OCI-LY1 (cell line): ENCODE results near the gene CAMTA2.

Experiments
- H2AFZ ChIP-seq: fragments of 200-600 bp; sonication (generic), shearing (Covaris generic); 2 replicates; pipeline ENCODE4 v1.6.0; 2014; ENCODE audit warnings: antibody characterized with exemption, mild to moderate bottlenecking, low read length
- H3F3A ChIP-seq: fragments of 200-600 bp; sonication (generic), shearing (Covaris generic); 2 replicates; pipeline ENCODE4 v1.6.0; 2014; ENCODE audit warnings: mild to moderate bottlenecking, antibody characterized with exemption, low read length, moderate library complexity; ENCODE audit not compliant: insufficient read depth
- H3K27ac ChIP-seq: fragments of 200-600 bp; sonication (generic); 2 replicates; pipeline ENCODE4 v1.5.1; 2014; ENCODE audit warnings: low read length, mixed run types, mild to moderate bottlenecking, low read depth; ENCODE audit not compliant: poor library complexity, severe bottlenecking
- H3K27me3 ChIP-seq: fragments of 200-600 bp; sonication (generic); 2 replicates; pipeline ENCODE4 v1.6.0; 2014; ENCODE audit warnings: antibody characterized with exemption, mild to moderate bottlenecking, low read length, moderate library complexity; ENCODE audit not compliant: insufficient read depth
- H3K36me3 ChIP-seq: fragments of 200-600 bp; sonication (generic); 2 replicates; pipeline ENCODE4 v1.6.1; 2014; ENCODE audit warnings: mild to moderate bottlenecking, antibody characterized with exemption, low read length, moderate library complexity, mixed read lengths; ENCODE audit not compliant: insufficient read depth
- H3K4me1 ChIP-seq: fragments of 200-600 bp; sonication (generic); 2 replicates; pipeline ENCODE4 v1.5.1; 2014; ENCODE audit warnings: mild to moderate bottlenecking, low read length, moderate library complexity; ENCODE audit not compliant: insufficient read depth, severe bottlenecking
- H3K4me2 ChIP-seq: fragments of 200-600 bp; sonication (generic), shearing (Covaris generic); 2 replicates; pipeline ENCODE4 v1.6.1; 2014; ENCODE audit warnings: low read length
- H3K4me3 ChIP-seq: fragments of 200-600 bp; sonication (generic); 2 replicates; pipeline ENCODE4 v1.5.1; 2014; ENCODE audit warnings: low read length, low read depth, mild to moderate bottlenecking, mixed read lengths; ENCODE audit not compliant: poor library complexity, severe bottlenecking
- H3K79me2 ChIP-seq: fragments of 200-600 bp; shearing (Covaris generic); 2 replicates; pipeline ENCODE4 v1.6.1; 2016; ENCODE audit warnings: mixed run types, low read length, mixed read lengths; ENCODE audit not compliant: insufficient read depth
- H3K9ac ChIP-seq: fragments of 200-600 bp; sonication (generic), shearing (Covaris generic); 2 replicates; pipeline ENCODE4 v1.6.1; 2014; ENCODE audit warnings: mild to moderate bottlenecking, low read length, mixed read lengths
- H3K9me2 ChIP-seq: fragments of 200-600 bp; sonication (generic), shearing (Covaris generic); 2 replicates; pipeline ENCODE4 v1.6.1; 2014; ENCODE audit warnings: low read depth, mild to moderate bottlenecking, low read length, mixed read lengths
- H3K9me3 ChIP-seq: fragments of 200-600 bp; shearing (Covaris generic); 2 replicates; pipeline ENCODE4 v1.6.1; 2014; ENCODE audit warnings: low read length, mixed read lengths
- H4K20me1 ChIP-seq: fragments of 200-600 bp; sonication (generic), shearing (Covaris generic); 2 replicates; pipeline ENCODE4 v1.6.0; 2016; ENCODE audit warnings: mild to moderate bottlenecking, low read length; ENCODE audit not compliant: insufficient read depth
- CTCF ChIP-seq: fragments of 200-600 bp; sonication (generic), shearing (Covaris generic); IDR thresholded peaks from 2 replicates; pipeline ENCODE4 v1.5.1; 2017; ENCODE audit warnings: mild to moderate bottlenecking, antibody characterized with exemption, low read length, moderate library complexity, mixed read lengths
- EZH2 ChIP-seq: fragments of 200-600 bp; sonication (generic), shearing (Covaris generic); IDR thresholded peaks from 2 replicates; pipeline ENCODE4 v1.8.0; 2017; ENCODE audit warnings: borderline replicate concordance, mixed run types, mild to moderate bottlenecking, antibody characterized with exemption, low read length, moderate library complexity, mixed read lengths

CAMTA2 gene

GRCh38 chr17:4938069-4938491, 49.4 kb downstream of the CAMTA2 start:
- Histone ChIP-seq H3K9ac (peak overlapping the region; percentile 98; the same call in 1 of the 2 replicates), H3F3A (no peaks in the 10 kb centered on the region), H4K20me1 (no peaks in the 10 kb centered on the region), H3K79me2 (peaks cover 16% of the 10 kb centered on the region; the same call in 1 of the 2 replicates), H3K4me1 (peaks cover 36% of the 10 kb centered on the region), H3K27me3 (no peaks in the 10 kb centered on the region), H3K36me3 (peaks cover 53% of the 10 kb centered on the region), H3K27ac (no peak overlapping the region), H3K4me2 (peak overlapping the region; percentile 84), H3K9me3 (no peaks in the 10 kb centered on the region), H2AFZ (no peak overlapping the region), H3K4me3 (peak overlapping the region; percentile 85), H3K9me2 (no peaks in the 10 kb centered on the region)
- TF ChIP-seq EZH2 (no peak), CTCF (no peak)

GRCh38 chr17:4937553-4937952, 49.9 kb downstream of the CAMTA2 start:
- no peaks in the 10 kb centered on the region for H4K20me1 ChIP-seq
- H3K4me2 ChIP-seq: no peak overlapping the region
- H3F3A ChIP-seq: no peaks in the 10 kb centered on the region
- H3K9ac ChIP-seq: no peak overlapping the region
- TF ChIP-seq CTCF: no peak
- no peak for TF ChIP-seq EZH2
- no peak overlapping the region for H3K4me3 ChIP-seq
- H3K9me2 ChIP-seq: no peaks in the 10 kb centered on the region
- H3K79me2 ChIP-seq: peaks cover 16% of the 10 kb centered on the region; the same call in 1 of the 2 replicates
- no peak overlapping the region for H3K27ac ChIP-seq
- no peaks in the 10 kb centered on the region for H3K9me3 ChIP-seq
- no peak overlapping the region for H2AFZ ChIP-seq
- H3K27me3 ChIP-seq: no peaks in the 10 kb centered on the region
- H3K4me1 ChIP-seq: peaks cover 34% of the 10 kb centered on the region
- peaks cover 48% of the 10 kb centered on the region for H3K36me3 ChIP-seq

GRCh38 chr17:4936436-4936835, 51.0 kb downstream of the CAMTA2 start:
- Histone ChIP-seq H3K4me2 (no peak overlapping the region), H3K27me3 (no peaks in the 10 kb centered on the region), H3K9me2 (no peaks in the 10 kb centered on the region), H3F3A (no peaks in the 10 kb centered on the region), H3K9ac (no peak overlapping the region), H3K4me3 (no peak overlapping the region), H3K9me3 (no peaks in the 10 kb centered on the region), H3K4me1 (peaks cover 22% of the 10 kb centered on the region), H3K27ac (no peak overlapping the region), H3K79me2 (peaks cover 16% of the 10 kb centered on the region; the same call in 1 of the 2 replicates), H3K36me3 (peaks cover 37% of the 10 kb centered on the region), H4K20me1 (no peaks in the 10 kb centered on the region), H2AFZ (no peak overlapping the region)
- no peak for TF ChIP-seq EZH2

GRCh38 chr17:4935650-4936049, 51.8 kb downstream of the CAMTA2 start:
- TF ChIP-seq CTCF (no peak), EZH2 (no peak)

More at GRCh38 chr17:4935650-4936049, 51.8 kb downstream of the CAMTA2 start:
- Histone ChIP-seq H3K79me2 (peaks cover 9% of the 10 kb centered on the region; the same call in 1 of the 2 replicates), H3K9ac (no peak overlapping the region), H3K36me3 (peaks cover 40% of the 10 kb centered on the region), H3K4me2 (no peak overlapping the region), H2AFZ (no peak overlapping the region), H3K9me3 (no peaks in the 10 kb centered on the region), H3K27me3 (no peaks in the 10 kb centered on the region), H3K27ac (no peak overlapping the region), H3K4me1 (peaks cover 16% of the 10 kb centered on the region), H3F3A (no peaks in the 10 kb centered on the region), H4K20me1 (no peaks in the 10 kb centered on the region), H3K4me3 (no peak overlapping the region), H3K9me2 (no peaks in the 10 kb centered on the region)
